Loucy (cell line): ENCODE data around the gene ADAMTS19.

Experiments
- H2AFZ ChIP-seq: fragments of 200-600 bp; sonication (generic); 2 replicates; pipeline ENCODE4 v1.6.0; 2016; ENCODE audit warnings: antibody characterized with exemption, mild to moderate bottlenecking, low read length, moderate library complexity
- H3F3A ChIP-seq: fragments of 200-600 bp; 2 replicates; pipeline ENCODE4 v1.6.0; 2016; ENCODE audit warnings: antibody characterized with exemption, low read depth, mild to moderate bottlenecking
- H3K27me3 ChIP-seq: fragments of 200-600 bp; sonication (generic); 2 replicates; pipeline ENCODE4 v1.6.1; 2014; ENCODE audit warnings: low read length, mild to moderate bottlenecking; ENCODE audit not compliant: insufficient read depth, poor library complexity, severe bottlenecking
- H3K36me3 ChIP-seq: fragments of 200-600 bp; sonication (generic); 2 replicates; pipeline ENCODE4 v1.6.1; 2016; ENCODE audit warnings: low read length; ENCODE audit not compliant: insufficient read depth
- H3K4me1 ChIP-seq: fragments of 200-600 bp; sonication (generic); 2 replicates; pipeline ENCODE4 v1.5.1; 2014; ENCODE audit warnings: low read length, mild to moderate bottlenecking; ENCODE audit not compliant: insufficient read depth, poor library complexity, severe bottlenecking
- H3K4me2 ChIP-seq: fragments of 200-600 bp; sonication (generic); 2 replicates; pipeline ENCODE4 v1.6.0; 2014; ENCODE audit warnings: antibody characterized with exemption, low read length, low read depth, mild to moderate bottlenecking; ENCODE audit not compliant: poor library complexity, severe bottlenecking
- H3K4me3 ChIP-seq: fragments of 200-600 bp; sonication (generic); 2 replicates; pipeline ENCODE4 v1.5.1; 2014; ENCODE audit warnings: low read length, mild to moderate bottlenecking, mixed read lengths; ENCODE audit not compliant: poor library complexity, severe bottlenecking
- H3K79me2 ChIP-seq: fragments of 200-600 bp; sonication (generic); 2 replicates; pipeline ENCODE4 v1.6.1; 2014; ENCODE audit warnings: low read length; ENCODE audit not compliant: insufficient read depth
- H3K9ac ChIP-seq: fragments of 200-600 bp; sonication (generic); 2 replicates; pipeline ENCODE4 v1.6.0; 2014; ENCODE audit warnings: mild to moderate bottlenecking, low read depth, low read length, moderate library complexity; ENCODE audit not compliant: poor library complexity, severe bottlenecking
- H3K9me2 ChIP-seq: fragments of 200-600 bp; sonication (generic); replicated peaks from 2 replicates; pipeline ENCODE4 v1.6.1; 2016; ENCODE audit warnings: low read depth, low read length, mixed read lengths
- H3K9me3 ChIP-seq: fragments of 200-600 bp; sonication (generic); 2 replicates; pipeline ENCODE4 v1.6.1; 2014; ENCODE audit warnings: mild to moderate bottlenecking, antibody characterized with exemption, low read length, low read depth; ENCODE audit not compliant: insufficient read depth
- H4K20me1 ChIP-seq: fragments of 200-600 bp; sonication (generic); 2 replicates; pipeline ENCODE4 v1.6.0; 2014; ENCODE audit warnings: antibody characterized with exemption, low read length, mild to moderate bottlenecking; ENCODE audit not compliant: insufficient read depth, poor library complexity, severe bottlenecking
- CTCF ChIP-seq: fragments of 200-600 bp; sonication (generic); conservative IDR thresholded peaks from 2 replicates; pipeline ENCODE4 v1.5.1; 2014; ENCODE audit warnings: mild to moderate bottlenecking, antibody characterized with exemption, low read length
- EZH2phosphoT487 ChIP-seq: fragments of 200-600 bp; IDR thresholded peaks from 2 replicates; pipeline ENCODE4 v1.6.1; 2018; ENCODE audit warnings: antibody characterized with exemption, mild to moderate bottlenecking, moderate library complexity, borderline replicate concordance

The ADAMTS19 gene

GRCh38 chr5:129508606-129509005, 48.5 kb downstream of the ADAMTS19 start:
- Histone ChIP-seq H3K4me1 (no peaks in the 10 kb centered on the region), H3K79me2 (no peaks in the 10 kb centered on the region), H3K4me3 (no peak overlapping the region), H2AFZ (no peak overlapping the region), H4K20me1 (no peaks in the 10 kb centered on the region), H3K9me2 (no peaks in the 10 kb centered on the region), H3K27me3 (no peaks in the 10 kb centered on the region), H3K9ac (no peak overlapping the region), H3K36me3 (no peaks in the 10 kb centered on the region), H3K9me3 (no peaks in the 10 kb centered on the region), H3K4me2 (no peak overlapping the region), H3F3A (no peaks in the 10 kb centered on the region)
- TF ChIP-seq EZH2phosphoT487 (no peak), CTCF (no peak)

- no peak overlapping the region for H3K4me2 ChIP-seq
- no peaks in the 10 kb centered on the region for H3K9me2 ChIP-seq
- H3K27me3 ChIP-seq = no peaks in the 10 kb centered on the region
- TF ChIP-seq CTCF (no peak), EZH2phosphoT487 (no peak)
- no peaks in the 10 kb centered on the region for H3F3A ChIP-seq
- H3K4me3 ChIP-seq = no peak overlapping the region
- H3K9ac ChIP-seq = no peak overlapping the region
- no peaks in the 10 kb centered on the region for H3K36me3 ChIP-seq
- H4K20me1 ChIP-seq = no peaks in the 10 kb centered on the region
- H3K9me3 ChIP-seq = no peaks in the 10 kb centered on the region
- H2AFZ ChIP-seq = no peak overlapping the region
- H3K4me1 ChIP-seq = no peaks in the 10 kb centered on the region
- H3K79me2 ChIP-seq = no peaks in the 10 kb centered on the region
Measured at GRCh38 chr5:129509363-129509975, 49.4 kb downstream of the ADAMTS19 start.

- Histone ChIP-seq H3K9me2 (no peaks in the 10 kb centered on the region), H2AFZ (no peak overlapping the region), H3K36me3 (no peaks in the 10 kb centered on the region), H3K79me2 (no peaks in the 10 kb centered on the region), H3K4me2 (no peak overlapping the region), H3K9ac (no peak overlapping the region), H3K4me3 (no peak overlapping the region), H3K27me3 (no peaks in the 10 kb centered on the region), H3K9me3 (no peaks in the 10 kb centered on the region), H3K4me1 (no peaks in the 10 kb centered on the region), H3F3A (no peaks in the 10 kb centered on the region), H4K20me1 (no peaks in the 10 kb centered on the region)
- no peak for TF ChIP-seq EZH2phosphoT487
- no peak for TF ChIP-seq CTCF
Measured at GRCh38 chr5:129511291-129511690, 51.2 kb downstream of the ADAMTS19 start.
